SK-N-SH (cell line): ENCODE results near the gene CCKAR. TPM values are rescaled to one million over a fixed set of nuclear protein-coding genes. Genes with fewer than 3 reads are reported as not detected.

ENCODE experiments used
- CTCF ChIA-PET: fragments of 300-600, 350-600 bp; formaldehyde crosslinking; extraction: SDS; loops from one replicate; lab custom pipeline; 2021; lab: Yijun Ruan, JAX
- POLR2A ChIA-PET: fragments of 350-600 bp; sonication (Branson Sonifier 250); formaldehyde crosslinking; extraction: SDS; loops from one replicate; lab custom pipeline; 2020; ENCODE audit warnings: antibody characterized with exemption, inconsistent platforms; lab: Yijun Ruan, JAX
- DNase-seq: peaks from one replicate; pipeline ENCODE4 v3.0.0; 2012
- H2AFZ ChIP-seq: fragments of 200-600 bp; sonication (generic); 2 replicates; pipeline ENCODE4 v1.8.1; 2016; ENCODE audit warnings: antibody characterized with exemption, mild to moderate bottlenecking, low read depth
- H3F3A ChIP-seq: fragments of 200-600 bp; sonication (generic); replicated peaks from 2 replicates; pipeline ENCODE3; 2016; ENCODE audit warnings: antibody characterized with exemption, mild to moderate bottlenecking; ENCODE audit not compliant: insufficient read depth
- H3K27ac ChIP-seq, 2 experiments: fragments of 200-500 bp in 1 of 2; fragments of 200-600 bp in 1 of 2; sonication (Bioruptor generic) in 1 of 2; sonication (generic), shearing (Covaris generic) in 1 of 2; 2 replicates each; pipeline versions ENCODE4 v1.5.1 to v1.6.1; 2014 to 2016; ENCODE audit warnings: low read depth in 2 of 2, inconsistent platforms in 1 of 2, low read length in 1 of 2, mild to moderate bottlenecking in 1 of 2, mixed read lengths in 1 of 2
- H3K27me3 ChIP-seq: fragments of 200-600 bp; sonication (generic), shearing (Covaris generic); 2 replicates; pipeline ENCODE4 v1.6.1; 2016; ENCODE audit warnings: mixed run types; ENCODE audit not compliant: insufficient read depth
- H3K36me3 ChIP-seq, 2 experiments: fragments of 200-500 bp in 1 of 2; fragments of 200-600 bp in 1 of 2; sonication (Bioruptor generic) in 1 of 2; sonication (generic) in 1 of 2; replicated peaks in 1 of 2; 2 replicates each; pipeline versions ENCODE3 to v1.5.1; 2014 to 2016; ENCODE audit warnings: low read length in 1 of 2, mild to moderate bottlenecking in 1 of 2; ENCODE audit not compliant: insufficient read depth in 2 of 2, control insufficient read depth in 1 of 2
- H3K4me1 ChIP-seq, 2 experiments: fragments of 200-500 bp in 1 of 2; fragments of 200-600 bp in 1 of 2; sonication (Bioruptor generic) in 1 of 2; sonication (generic), shearing (Covaris generic) in 1 of 2; 2 replicates each; pipeline versions ENCODE4 v1.5.1 to v1.6.1; 2014 to 2016; ENCODE audit warnings: low read depth in 1 of 2, low read length in 1 of 2, mixed run types in 1 of 2; ENCODE audit not compliant: insufficient read depth in 2 of 2, control insufficient read depth in 1 of 2
- H3K4me2 ChIP-seq: fragments of 200-600 bp; sonication (generic), shearing (Covaris generic); 2 replicates; pipeline ENCODE4 v1.6.1; 2017; ENCODE audit warnings: mixed run types
- H3K4me3 ChIP-seq, 2 experiments: fragments of 200-500 bp in 1 of 2; fragments of 200-600 bp in 1 of 2; sonication (Bioruptor generic) in 1 of 2; sonication (generic), shearing (Covaris generic) in 1 of 2; 2 replicates each; pipeline versions ENCODE4 v1.5.1 to v1.8.1; 2014 to 2016; ENCODE audit warnings: low read depth in 2 of 2, inconsistent platforms in 1 of 2, low read length in 1 of 2, mild to moderate bottlenecking in 1 of 2, mixed read lengths in 1 of 2, moderate library complexity in 1 of 2
- H3K79me2 ChIP-seq: fragments of 200-600 bp; sonication (generic); 2 replicates; pipeline ENCODE4 v1.8.1; 2017; ENCODE audit warnings: mild to moderate bottlenecking; ENCODE audit not compliant: insufficient read depth
- H3K9ac ChIP-seq: fragments of 200-600 bp; sonication (generic); 2 replicates; pipeline ENCODE4 v1.6.1; 2017; ENCODE audit warnings: mixed run types
- H3K9me2 ChIP-seq: fragments of 200-600 bp; sonication (generic); 2 replicates; pipeline ENCODE4 v1.6.1; 2017; ENCODE audit warnings: mixed run types
- H3K9me3 ChIP-seq: fragments of 200-600 bp; sonication (generic); 2 replicates; pipeline ENCODE4 v1.6.1; 2017; ENCODE audit warnings: mixed run types, mild to moderate bottlenecking, moderate library complexity
- H4K20me1 ChIP-seq: fragments of 200-600 bp; sonication (generic); 2 replicates; pipeline ENCODE4 v1.6.1; 2017; ENCODE audit warnings: mild to moderate bottlenecking, mixed run types; ENCODE audit not compliant: insufficient read depth
- CHD2 ChIP-seq: fragments of 150-350 bp; IDR thresholded peaks from 2 replicates; pipeline ENCODE4 v1.6.1; 2018; ENCODE audit warnings: low read length; ENCODE audit not compliant: partially characterized antibody
- EZH2phosphoT487 ChIP-seq: fragments of 200-600 bp; sonication (generic); IDR thresholded peaks from 2 replicates; pipeline ENCODE4 v1.6.1; 2017; ENCODE audit warnings: low read depth, mixed run types, mild to moderate bottlenecking, antibody characterized with exemption, moderate library complexity, borderline replicate concordance
- FOSL2 ChIP-seq: IDR thresholded peaks from 2 replicates; pipeline ENCODE4 v1.4.0; 2012; ENCODE audit warnings: low read depth, mild to moderate bottlenecking, moderate library complexity, borderline replicate concordance
- FOXM1 ChIP-seq: IDR thresholded peaks from 2 replicates; pipeline ENCODE4 v1.4.0; 2012; ENCODE audit warnings: low read depth, mild to moderate bottlenecking
- GATA2 ChIP-seq: sonication (generic); formaldehyde crosslinking; IDR thresholded peaks from 2 replicates; pipeline ENCODE4 v1.5.0; 2020; ENCODE audit warnings: mild to moderate bottlenecking, missing genetic modification reagents
- MXI1 ChIP-seq: IDR thresholded peaks from 2 replicates; pipeline ENCODE4 v1.6.1; 2012; ENCODE audit warnings: mild to moderate bottlenecking, low read depth, low read length, improper control_type of control experiment
- NFIC ChIP-seq: IDR thresholded peaks from 2 replicates; pipeline ENCODE4 v1.4.0; 2012; ENCODE audit warnings: borderline replicate concordance
- NRF1 ChIP-seq: IDR thresholded peaks from 2 replicates; pipeline ENCODE4 v1.6.1; 2012; ENCODE audit warnings: low read depth, mild to moderate bottlenecking, low read length
- POLR2AphosphoS5 ChIP-seq: IDR thresholded peaks from 2 replicates; pipeline ENCODE4 v1.6.1; 2012; ENCODE audit warnings: low read depth, low read length
- RCOR1 ChIP-seq: fragments of 150-350 bp; IDR thresholded peaks from 2 replicates; pipeline ENCODE4 v1.6.1; 2017; ENCODE audit warnings: antibody characterized with exemption, low read length
- RXRA ChIP-seq: IDR thresholded peaks from 2 replicates; pipeline ENCODE4 v1.4.0; 2012; ENCODE audit warnings: low read depth, mild to moderate bottlenecking, borderline replicate concordance
- SIN3A ChIP-seq: IDR thresholded peaks from 2 replicates; pipeline ENCODE4 v1.6.1; 2012; ENCODE audit warnings: low read depth, mild to moderate bottlenecking, low read length, moderate library complexity, borderline replicate concordance
- ZBTB33 ChIP-seq: IDR thresholded peaks from 2 replicates; pipeline ENCODE4 v1.4.0; 2012; ENCODE audit warnings: low read depth, borderline replicate concordance
- WGBS: methylation state at CpG from one replicate; pipeline ENCODE4 v1.1.6; 2017; ENCODE audit warnings: low lambda C conversion rate; 5-methylcytosine and 5-hydroxymethylcytosine counted together
- polyA plus RNA-seq, 3 experiments: library from polyadenylated mRNA; depleted of rRNA; stranded (reverse); fragments of >200 nt; gene quantifications; 2 replicates each; pipeline ENCODE4 v1.2.3, GENCODE V29; 2012
- TF ChIP-seq, protein P1 (sequence below): fragments of 150-350 bp; IDR thresholded peaks from 2 replicates; pipeline ENCODE4 v1.6.1; 2016; ENCODE audit warnings: mild to moderate bottlenecking, low read depth, low read length

The CCKAR gene
- polyA plus RNA-seq, 1 of the 3 experiments (the other 2 are of a cell fraction): not detected

- H2AFZ ChIP-seq: no peak overlapping the region
- H3K27me3 ChIP-seq: no peaks in the 10 kb centered on the region
- DNase-seq: no peak
- no peaks in the 10 kb centered on the region for H3K9me2 ChIP-seq
- no peak overlapping the region for H3K4me3 ChIP-seq
- H3K4me1 ChIP-seq: no peaks in the 10 kb centered on the region
- H3K4me2 ChIP-seq: no peak overlapping the region
- no peaks in the 10 kb centered on the region for H3K9me3 ChIP-seq
- no peaks in the 10 kb centered on the region for H3F3A ChIP-seq
- H3K79me2 ChIP-seq: no peaks in the 10 kb centered on the region
- ChIA-PET CTCF (no interaction called here), POLR2A (no interaction called here)
- H4K20me1 ChIP-seq: no peaks in the 10 kb centered on the region
- TF ChIP-seq FOXM1 (no peak), RXRA (no peak)
- no peaks in the 10 kb centered on the region for H3K36me3 ChIP-seq
- H3K9ac ChIP-seq: no peak overlapping the region
- 27% methylated on average over 1 of the region's 1 CpG for WGBS
- H3K27ac ChIP-seq: no peak overlapping the region
These were observed 18.4 kb downstream of the CCKAR start for GRCh38 chr4:26471890-26472289.

GRCh38 chr4:26468977-26469376 is 21.3 kb downstream of the CCKAR start:
- no peaks in the 10 kb centered on the region for H4K20me1 ChIP-seq
- ChIA-PET CTCF (no interaction called here), POLR2A (no interaction called here)

GRCh38 chr4:26468283-26468949 is 21.9 kb downstream of the CCKAR start:
- POLR2A ChIA-PET: no interaction called here
- DNase-seq: no peak
- Histone ChIP-seq H2AFZ (no peak overlapping the region), H4K20me1 (no peaks in the 10 kb centered on the region), H3K27ac (no peak overlapping the region), H3K9me3 (no peaks in the 10 kb centered on the region), H3K4me1 (no peaks in the 10 kb centered on the region), H3K9me2 (no peaks in the 10 kb centered on the region), H3K9ac (no peak overlapping the region), H3K27me3 (no peaks in the 10 kb centered on the region), H3K36me3 (no peaks in the 10 kb centered on the region), H3K4me3 (no peak overlapping the region), H3K4me2 (no peak overlapping the region), H3K79me2 (no peaks in the 10 kb centered on the region), H3F3A (no peaks in the 10 kb centered on the region)
- WGBS: 60% methylated on average over 9 of the region's 9 CpGs
- TF ChIP-seq SIN3A: no peak
- TF ChIP-seq RCOR1: no peak
- no peak for TF ChIP-seq NFIC
- TF ChIP-seq NRF1: no peak
- TF ChIP-seq, protein P1, sequence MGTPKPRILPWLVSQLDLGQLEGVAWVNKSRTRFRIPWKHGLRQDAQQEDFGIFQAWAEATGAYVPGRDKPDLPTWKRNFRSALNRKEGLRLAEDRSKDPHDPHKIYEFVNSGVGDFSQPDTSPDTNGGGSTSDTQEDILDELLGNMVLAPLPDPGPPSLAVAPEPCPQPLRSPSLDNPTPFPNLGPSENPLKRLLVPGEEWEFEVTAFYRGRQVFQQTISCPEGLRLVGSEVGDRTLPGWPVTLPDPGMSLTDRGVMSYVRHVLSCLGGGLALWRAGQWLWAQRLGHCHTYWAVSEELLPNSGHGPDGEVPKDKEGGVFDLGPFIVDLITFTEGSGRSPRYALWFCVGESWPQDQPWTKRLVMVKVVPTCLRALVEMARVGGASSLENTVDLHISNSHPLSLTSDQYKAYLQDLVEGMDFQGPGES: no peak
- no peak for TF ChIP-seq MXI1
- TF ChIP-seq FOSL2: no peak
- no peak for TF ChIP-seq ZBTB33
- no peak for TF ChIP-seq EZH2phosphoT487
- TF ChIP-seq GATA2 (CRISPR knock-in tag): no peak
- CTCF ChIA-PET: no interaction called here

More at GRCh38 chr4:26468977-26469376, 21.3 kb downstream of the CCKAR start:
- H3K27ac ChIP-seq: no peak overlapping the region
- no peak overlapping the region for H3K4me3 ChIP-seq
- no peak for DNase-seq
- TF ChIP-seq CHD2 (no peak), POLR2AphosphoS5 (no peak)
- no peak overlapping the region for H2AFZ ChIP-seq
- no peak overlapping the region for H3K9ac ChIP-seq
- H3K9me3 ChIP-seq: no peaks in the 10 kb centered on the region
- 64% methylated on average over 4 of the region's 4 CpGs for WGBS
- H3K27me3 ChIP-seq: no peaks in the 10 kb centered on the region
- H3F3A ChIP-seq: no peaks in the 10 kb centered on the region
- H3K79me2 ChIP-seq: no peaks in the 10 kb centered on the region
- H3K9me2 ChIP-seq: no peaks in the 10 kb centered on the region
- H3K4me1 ChIP-seq: no peaks in the 10 kb centered on the region
- H3K4me2 ChIP-seq: no peak overlapping the region
- H3K36me3 ChIP-seq: no peaks in the 10 kb centered on the region
